HepG2 (cell line): ENCODE measurements around the gene FKBP5. TPM values are rescaled to one million over a fixed set of nuclear protein-coding genes. Genes with fewer than 3 reads are reported as not detected.
A peak's percentile ranks its signal among the peaks of the same experiment; 100 is the strongest.

Experiments
- ATRX ChIP-seq: sonication (generic); formaldehyde crosslinking; IDR thresholded peaks from 2 replicates; pipeline ENCODE4 v1.4.0; 2020; ENCODE audit warnings: missing genetic modification reagents, borderline replicate concordance
- CBX2 ChIP-seq, 2 experiments: fragments of 200-600 bp in 1 of 2; sonication (generic); formaldehyde crosslinking in 1 of 2; IDR thresholded peaks; 2 replicates each; pipeline versions ENCODE4 v1.7.0 to v1.8.1; 2018 to 2022; ENCODE audit warnings: low read depth in 2 of 2, low read length in 1 of 2, mild to moderate bottlenecking in 1 of 2, missing genetic modification reagents in 1 of 2
- CENPX ChIP-seq: sonication (generic); formaldehyde crosslinking; IDR thresholded peaks from 2 replicates; pipeline ENCODE4 v1.9.0; 2021; ENCODE audit warnings: mild to moderate bottlenecking, missing genetic modification reagents, moderate library complexity
- FOXJ3 ChIP-seq: sonication (generic); formaldehyde crosslinking; IDR thresholded peaks from 2 replicates; pipeline ENCODE4 v1.4.0; 2020; ENCODE audit warnings: missing genetic modification reagents, mild to moderate bottlenecking, borderline replicate concordance
- MBD4 ChIP-seq: IDR thresholded peaks from 2 replicates; pipeline ENCODE4 v1.6.1; 2012; ENCODE audit warnings: low read length, inconsistent platforms, borderline replicate concordance
- SP5 ChIP-seq: IDR thresholded peaks from 2 replicates; pipeline ENCODE4 v1.6.1; 2016; ENCODE audit warnings: low read depth, borderline replicate concordance
- TAF15 ChIP-seq: fragments of 200-400 bp; formaldehyde crosslinking; IDR thresholded peaks from one replicate; pipeline ENCODE4 v1.6.1; 2018; ENCODE audit warnings: mild to moderate bottlenecking, low read depth, low read length; ENCODE audit not compliant: poor library complexity, severe bottlenecking
- ZNF280D ChIP-seq: sonication (generic); formaldehyde crosslinking; IDR thresholded peaks from 2 replicates; pipeline ENCODE4 v1.5.1; 2020; ENCODE audit warnings: mild to moderate bottlenecking, missing genetic modification reagents
- ZNF432 ChIP-seq: sonication (generic); formaldehyde crosslinking; IDR thresholded peaks from 2 replicates; pipeline ENCODE4 v1.5.0; 2020; ENCODE audit warnings: missing genetic modification reagents, mild to moderate bottlenecking, borderline replicate concordance
- ZNF746 ChIP-seq: sonication (generic); formaldehyde crosslinking; IDR thresholded peaks from 2 replicates; pipeline ENCODE4 v1.8.0; 2022; ENCODE audit warnings: mild to moderate bottlenecking, missing genetic modification reagents
- polyA plus RNA-seq, 8 experiments: library from polyadenylated mRNA; depleted of rRNA in 3 of 8; stranded (reverse) in 7 of 8; unstranded in 1 of 8; fragments of >200 nt; fragmentation: Illumina TruSeq in 4 of 8; extraction: Trizol in 4 of 8; gene quantifications; 2 replicates each; pipeline versions ENCODE4 v1.2.1 to v1.2.3, GENCODE V29; 2011 to 2016; ENCODE audit warnings: low read depth in 4 of 8, missing spikeins in 1 of 8, mixed read lengths in 1 of 8; ENCODE audit not compliant: insufficient read depth in 1 of 8
- total RNA-seq, 5 experiments: library from RNA; depleted of rRNA; stranded (reverse); fragments of >200 nt; fragmentation: Illumina TruSeq; extraction: Trizol; gene quantifications; 2 replicates each; pipeline ENCODE4 v1.2.3, GENCODE V29; 2016; ENCODE audit warnings: low read depth in 1 of 5

Gene FKBP5
- total and polyA plus RNA-seq, 2 of the 13 experiments (the other 11 are each of a cell fraction or from before 2014, with no cell fraction given): 8.0 to 17.4 TPM

GRCh38 chr6:35687658-35688604, 784 bp downstream of the FKBP5 start (continued):
- TF ChIP-seq CENPX (no peak), ZNF432 (CRISPR knock-in tag) (no peak), MBD4 (no peak), CBX2 (IDR thresholded peaks at IDR 0.05; ENCODE audit: low read depth, low read length) (no peak), CBX2 (CRISPR knock-in tag; IDR thresholded peaks at IDR 0.05; ENCODE audit: low read depth) (no peak), ZNF280D (no peak), TAF15 (no peak), SP5 (CRISPR knock-in tag) (no peak), ZNF746 (CRISPR knock-in tag) (no peak), FOXJ3 (CRISPR knock-in tag) (0 out of 2 replicates have a peak, but pooled peaks have one; percentile 35), ATRX (CRISPR knock-in tag) (no peak)
